Measurements from ENCODE around the gene HSDL2. TPM values are rescaled to one million over a fixed set of nuclear protein-coding genes. Genes with fewer than 3 reads are reported as not detected.

HSDL2 gene
- total and polyA plus RNA-seq, 8 donors: 9.4 to 20.4 (median 14.1) TPM

DNA sequence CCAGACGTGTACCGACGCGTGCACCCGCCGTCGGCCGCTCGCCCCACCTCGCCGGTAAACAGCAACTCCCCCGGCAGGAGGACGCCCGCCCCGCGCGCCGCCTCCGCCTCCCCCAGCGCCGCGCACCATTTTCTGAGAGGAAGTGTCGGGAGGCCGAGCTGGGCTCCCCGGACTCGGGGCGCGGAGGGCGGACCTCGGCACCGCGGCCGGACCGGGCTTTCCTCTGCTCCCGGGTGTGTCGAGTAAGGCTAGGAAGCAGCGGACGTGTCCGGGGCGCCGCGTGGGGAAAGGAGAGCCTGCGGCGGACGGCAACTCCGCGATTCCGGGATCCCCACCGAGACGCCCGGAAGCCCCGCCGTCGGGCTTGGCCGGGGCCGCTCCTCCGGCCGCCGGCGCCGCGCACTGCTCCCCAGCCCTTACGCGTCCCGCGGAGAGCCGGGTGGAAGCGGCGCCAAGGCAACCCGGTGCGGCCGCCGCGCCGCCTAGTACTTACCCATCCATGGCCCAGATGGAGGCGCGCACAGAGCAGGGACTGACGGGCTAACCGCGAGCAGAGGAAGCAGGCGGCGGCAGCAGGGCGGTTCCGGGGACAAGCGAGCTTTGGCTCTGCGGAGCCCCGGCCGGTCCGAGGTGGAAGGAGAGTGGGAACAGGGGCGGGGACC lies 46.8 kb upstream of the HSDL2 start, which contains the start of gene PTBP3:
PTBP3 (minus strand) TSS at position 643 of the 662 bp plus-strand sequence. CDS start 35,754 bp downstream, outside the sequence.
- FAIRE-seq (no peak), DNase-seq (peak; percentile 75 to 91 (median 81)), ATAC-seq (peak; percentile 69 to 78 (median 74))
- H3K27me3 ChIP-seq: no peaks in the 10 kb centered on the region
- H3K27ac ChIP-seq: peak within 1 kb of the TSS; percentile 95 to 99 (median 98)
- intact Hi-C loops (cut with DNase I): no loop called here
- no peaks in the 10 kb centered on the region for H3K9me3 ChIP-seq
- peak within 1 kb of the TSS; percentile 86 to 97 (median 94) for H3K4me3 ChIP-seq
- 1% methylated on average over 65 to 89 of the region's 90 CpGs for WGBS, 2 donors
- H3K4me1 ChIP-seq: peaks cover 6 to 34% (median 13%) of the 10 kb centered on the region in 3 donors
- no peaks in the 10 kb centered on the region for H3K36me3 ChIP-seq
- TF ChIP-seq, protein P1, sequence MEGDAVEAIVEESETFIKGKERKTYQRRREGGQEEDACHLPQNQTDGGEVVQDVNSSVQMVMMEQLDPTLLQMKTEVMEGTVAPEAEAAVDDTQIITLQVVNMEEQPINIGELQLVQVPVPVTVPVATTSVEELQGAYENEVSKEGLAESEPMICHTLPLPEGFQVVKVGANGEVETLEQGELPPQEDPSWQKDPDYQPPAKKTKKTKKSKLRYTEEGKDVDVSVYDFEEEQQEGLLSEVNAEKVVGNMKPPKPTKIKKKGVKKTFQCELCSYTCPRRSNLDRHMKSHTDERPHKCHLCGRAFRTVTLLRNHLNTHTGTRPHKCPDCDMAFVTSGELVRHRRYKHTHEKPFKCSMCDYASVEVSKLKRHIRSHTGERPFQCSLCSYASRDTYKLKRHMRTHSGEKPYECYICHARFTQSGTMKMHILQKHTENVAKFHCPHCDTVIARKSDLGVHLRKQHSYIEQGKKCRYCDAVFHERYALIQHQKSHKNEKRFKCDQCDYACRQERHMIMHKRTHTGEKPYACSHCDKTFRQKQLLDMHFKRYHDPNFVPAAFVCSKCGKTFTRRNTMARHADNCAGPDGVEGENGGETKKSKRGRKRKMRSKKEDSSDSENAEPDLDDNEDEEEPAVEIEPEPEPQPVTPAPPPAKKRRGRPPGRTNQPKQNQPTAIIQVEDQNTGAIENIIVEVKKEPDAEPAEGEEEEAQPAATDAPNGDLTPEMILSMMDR (IDR thresholded peaks at IDR 0.05): no peak

DNA sequence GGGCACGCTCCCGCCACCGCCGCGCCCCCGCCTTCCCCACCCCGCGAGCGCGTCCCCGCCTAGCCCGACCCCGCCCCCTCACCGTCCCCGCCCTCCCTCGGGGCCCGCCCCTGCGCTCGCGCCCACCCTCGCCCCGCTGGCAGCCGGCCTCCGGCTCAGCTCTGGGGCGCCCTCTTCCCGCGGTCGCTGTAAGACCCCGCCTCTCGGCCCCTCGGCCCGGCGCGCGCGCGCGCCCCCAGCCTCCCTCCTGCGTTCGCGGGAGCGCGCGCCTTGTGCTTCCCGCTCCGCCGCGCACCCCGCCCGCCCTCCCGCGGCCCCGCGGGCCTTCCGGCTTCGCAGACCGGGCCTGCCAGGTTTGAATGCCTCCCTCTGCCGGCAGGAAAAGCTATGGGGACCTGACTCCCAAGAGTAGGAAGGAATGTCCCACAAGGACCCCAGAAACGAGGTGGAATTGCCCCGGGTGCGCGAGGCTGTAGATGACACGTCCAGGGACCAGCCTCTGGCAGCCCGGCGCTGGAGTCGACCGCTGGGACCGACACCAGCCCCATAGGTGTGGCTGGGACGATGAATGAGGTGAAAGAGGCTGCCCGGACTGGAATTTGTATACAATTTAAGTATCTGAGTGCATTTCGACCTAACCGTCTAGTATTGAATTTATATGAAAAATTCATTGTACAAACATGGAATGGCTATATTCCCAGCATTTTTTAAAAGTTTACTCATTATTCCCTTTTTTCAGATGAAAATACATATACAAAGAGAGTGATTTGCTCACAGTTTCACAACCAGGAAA lies 46.1 kb upstream of the HSDL2 start:
- Histone ChIP-seq H3K36me3 (no peaks in the 10 kb centered on the region), H3K27me3 (no peaks in the 10 kb centered on the region), H3K4me3 (peak overlapping the region; percentile 86 to 97 (median 94)), H3K4me1 (peaks cover 6 to 33% (median 16%) of the 10 kb centered on the region in 3 donors), H3K27ac (peak overlapping the region; percentile 95 to 99 (median 98)), H3K9me3 (no peaks in the 10 kb centered on the region)
- FAIRE-seq (no peak), ATAC-seq (peak; percentile 83 to 91 (median 88)), DNase-seq (peak; percentile 91 to 99 (median 96))
- intact Hi-C loops (cut with DNase I): no loop called here
- TF ChIP-seq, protein P1 (IDR thresholded peaks at IDR 0.05): peak in 3 of 4 donors; percentile 22 to 49 (median 32)
- WGBS, 2 donors: 0 to 1% methylated on average over 15 to 57 of the region's 72 CpGs

DNA sequence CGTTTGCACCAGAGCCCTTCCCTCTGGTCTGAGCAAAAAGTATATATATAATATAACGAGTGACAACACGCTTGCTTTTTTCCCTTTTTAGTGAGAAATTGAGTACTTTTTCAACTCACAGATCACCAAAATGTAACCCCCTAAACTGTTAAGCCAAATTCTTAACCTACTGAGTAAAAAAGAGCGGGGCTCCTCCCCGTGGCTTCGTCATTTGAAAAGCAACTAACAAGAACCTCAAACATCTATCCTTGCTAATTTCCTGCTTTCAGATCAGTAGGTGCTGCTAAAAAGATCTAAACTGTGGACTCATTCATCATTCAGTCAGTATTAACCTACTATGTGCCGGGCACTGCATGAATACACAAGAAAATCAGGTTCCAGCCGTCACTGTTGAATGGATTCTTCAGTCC lies 45.5 kb upstream of the HSDL2 start:
- no peak for FAIRE-seq
- Histone ChIP-seq H3K4me1 (peaks cover 6 to 33% (median 16%) of the 10 kb centered on the region in 3 donors), H3K27me3 (no peaks in the 10 kb centered on the region), H3K4me3 (peak overlapping the region; percentile 18 to 97 (median 74)), H3K9me3 (no peaks in the 10 kb centered on the region), H3K36me3 (no peaks in the 10 kb centered on the region), H3K27ac (peak overlapping the region; percentile 79 to 99 (median 90))
- peak in 2 of 4 donors; percentile 9 to 13 for ATAC-seq
- 1 to 2% methylated on average over 8 of the region's 8 CpGs for WGBS, 2 donors
- intact Hi-C loops (cut with DNase I): no loop called here
- TF ChIP-seq, protein P1 (IDR thresholded peaks at IDR 0.05): no peak
- DNase-seq: peak in 2 of 6 donors; percentile 17 to 22

DNA sequence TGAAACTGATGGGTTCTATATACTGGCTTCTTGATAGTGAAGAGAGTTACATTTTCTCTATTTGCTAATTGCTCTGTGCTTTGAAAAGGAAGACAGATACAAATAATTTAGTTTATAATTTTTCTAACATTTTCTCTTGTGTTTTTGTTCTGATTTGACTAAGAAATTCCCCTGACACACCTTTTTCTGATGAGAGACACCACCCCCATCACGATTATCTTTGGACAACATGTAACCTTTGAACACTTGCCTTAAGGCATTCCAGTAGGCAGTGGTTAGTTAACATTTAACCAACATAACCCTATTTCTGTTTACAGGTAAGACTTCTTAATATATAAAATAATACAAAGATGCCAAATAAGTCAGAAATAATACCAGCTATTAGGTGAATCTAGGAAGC lies 42.4 kb upstream of the HSDL2 start:
- Histone ChIP-seq H3K9me3 (no peaks in the 10 kb centered on the region), H3K27ac (no peak overlapping the region), H3K4me3 (no peak overlapping the region), H3K4me1 (peaks cover 6 to 17% (median 12%) of the 10 kb centered on the region in 3 donors), H3K27me3 (no peaks in the 10 kb centered on the region), H3K36me3 (no peaks in the 10 kb centered on the region)
- FAIRE-seq (no peak), DNase-seq (no peak), ATAC-seq (no peak)
- TF ChIP-seq, protein P1 (IDR thresholded peaks at IDR 0.05): no peak
- WGBS, 2 donors: 16 to 21% methylated on average over 1 of the region's 1 CpG
- intact Hi-C loops (cut with DNase I): no loop called here

Measured in pancreas (tissue), 10 donors.